Pons (tissue), 1 donor: ENCODE measurements around the gene SCN4A.
A peak's percentile ranks its signal among the peaks of the same experiment; 100 is the strongest.

Source experiments
- DNase-seq: peaks from one replicate; pipeline ENCODE4 v3.0.0-alpha.2; 2016; ENCODE audit warnings: low spot score

The SCN4A gene

DNA sequence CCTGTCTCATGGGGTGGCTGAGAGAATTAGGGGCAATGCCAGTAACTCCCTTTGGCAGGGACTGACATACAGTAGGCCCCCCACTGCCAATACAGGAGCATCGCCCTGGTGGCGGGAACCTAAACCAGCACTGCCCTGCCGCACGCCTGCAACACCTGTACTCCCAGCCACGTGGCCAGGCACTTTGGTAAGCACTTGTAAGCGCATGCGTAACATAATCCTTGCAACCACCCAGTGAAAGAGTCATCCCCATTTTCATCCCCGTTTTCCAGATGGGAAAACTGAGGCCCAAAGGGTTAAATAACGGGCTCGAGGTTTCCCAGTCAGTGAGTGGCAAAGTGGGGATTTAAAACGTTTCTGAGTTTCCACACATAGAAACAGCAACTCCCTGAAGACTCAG, 17.5 kb downstream of the SCN4A start:
- no peak for DNase-seq

- DNase-seq = no peak
Measured at GRCh38 chr17:63954402-63955063, 18.2 kb downstream of the SCN4A start.

- DNase-seq = no peak
Measured at GRCh38 chr17:63950940-63951907, 21.5 kb downstream of the SCN4A start.

DNA sequence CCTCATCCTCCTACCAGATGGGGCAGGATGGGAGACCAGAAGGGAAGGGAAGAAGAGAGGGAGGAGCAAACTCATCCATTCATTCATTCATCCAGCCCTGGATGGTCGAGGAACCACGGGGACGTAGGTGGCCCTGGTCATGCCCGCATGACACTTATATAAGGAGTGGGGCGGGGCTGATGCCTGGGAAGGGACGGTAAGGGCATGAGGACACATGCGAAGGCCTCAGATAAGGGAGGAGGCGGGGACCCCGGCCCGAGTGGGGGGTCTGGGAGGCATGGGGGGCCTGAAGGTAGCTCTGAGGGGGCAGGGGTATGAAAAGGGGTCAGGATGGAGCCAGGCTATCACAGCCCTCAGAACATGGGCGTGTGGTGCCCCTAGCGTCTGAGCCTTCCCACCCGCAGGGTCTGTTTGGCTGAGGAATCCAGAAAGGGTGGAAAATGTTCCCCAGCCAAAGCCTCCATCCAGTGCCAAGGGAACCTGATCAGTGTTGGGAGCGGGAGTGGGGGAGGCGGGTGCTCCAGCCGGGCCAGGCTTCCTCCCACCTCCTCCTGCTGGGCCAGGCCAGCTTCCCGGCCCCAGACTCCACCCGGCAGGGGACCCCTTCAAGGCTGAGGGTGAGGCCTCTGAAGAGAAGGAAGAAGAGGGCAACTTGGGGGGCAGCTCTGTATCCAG, 23.0 kb downstream of the SCN4A start:
- no peak for DNase-seq

DNA sequence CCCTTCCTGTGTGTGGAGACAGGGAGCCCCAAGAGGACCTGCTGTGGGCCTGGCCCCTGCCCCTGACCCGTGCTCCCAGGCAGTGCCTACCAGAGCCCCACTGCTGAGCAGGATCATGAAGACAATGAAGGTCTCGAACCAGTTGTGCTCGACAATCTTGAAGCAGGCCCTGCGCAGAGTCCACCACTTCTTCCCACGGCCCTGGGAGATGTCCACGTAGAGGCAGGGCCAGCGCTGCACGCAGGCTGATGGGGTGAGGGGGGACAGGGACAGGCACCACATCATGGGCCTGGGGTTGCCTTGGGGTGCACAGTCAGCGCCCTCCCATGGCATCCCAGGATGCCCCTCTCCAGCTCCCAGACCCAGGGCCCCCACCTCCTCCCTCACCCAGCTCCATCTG, 24.2 kb downstream of the SCN4A start:
- DNase-seq = no peak

GRCh38 chr17:63947711-63948330, 24.9 kb downstream of the SCN4A start:
- no peak for DNase-seq

DNA sequence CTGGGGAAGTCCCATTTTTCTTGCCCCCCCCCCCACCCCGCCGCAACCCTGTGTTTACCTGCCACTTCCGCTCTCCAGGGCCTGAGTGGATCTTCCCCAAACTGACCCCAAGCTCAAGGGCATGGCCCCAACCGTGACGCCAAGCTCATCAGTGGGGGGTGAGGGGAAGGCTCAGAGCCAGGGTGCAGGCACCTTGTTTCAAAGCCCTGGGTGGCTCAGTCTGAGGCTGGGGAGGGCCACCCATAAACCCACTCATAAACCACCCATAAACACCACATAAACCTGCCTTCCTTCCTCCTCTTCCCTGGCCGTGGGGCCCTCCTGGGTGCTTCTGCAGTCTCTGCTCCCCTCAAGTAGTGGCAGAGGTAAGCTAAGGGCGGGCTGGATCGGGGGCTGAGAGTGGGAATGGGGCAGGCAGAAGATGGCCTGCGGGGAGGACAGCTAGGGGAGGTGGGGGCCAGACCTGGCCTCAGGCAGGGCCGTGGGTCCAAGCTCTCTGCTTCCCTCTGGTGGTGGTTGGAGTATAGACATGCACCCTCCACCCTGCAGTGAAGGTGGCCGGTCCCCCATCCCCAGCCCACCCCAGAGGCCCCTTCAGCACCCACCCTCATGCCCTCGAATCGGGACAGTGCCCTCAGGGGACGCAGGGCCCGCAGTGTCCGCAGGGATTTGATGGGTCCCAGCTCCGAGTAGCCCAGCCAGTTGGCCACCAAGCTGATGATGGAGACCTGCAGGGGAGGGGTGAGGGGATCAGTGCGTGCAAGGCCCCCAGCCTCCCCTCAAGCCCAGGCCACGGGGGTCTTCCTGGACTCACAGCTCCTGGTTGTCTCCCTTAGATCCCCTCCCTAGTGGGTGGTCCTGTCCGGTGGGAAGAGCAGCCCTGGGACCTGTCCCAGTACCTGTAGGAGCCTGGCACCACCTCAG, 26.0 kb downstream of the SCN4A start:
- peak; percentile 2 for DNase-seq

DNA sequence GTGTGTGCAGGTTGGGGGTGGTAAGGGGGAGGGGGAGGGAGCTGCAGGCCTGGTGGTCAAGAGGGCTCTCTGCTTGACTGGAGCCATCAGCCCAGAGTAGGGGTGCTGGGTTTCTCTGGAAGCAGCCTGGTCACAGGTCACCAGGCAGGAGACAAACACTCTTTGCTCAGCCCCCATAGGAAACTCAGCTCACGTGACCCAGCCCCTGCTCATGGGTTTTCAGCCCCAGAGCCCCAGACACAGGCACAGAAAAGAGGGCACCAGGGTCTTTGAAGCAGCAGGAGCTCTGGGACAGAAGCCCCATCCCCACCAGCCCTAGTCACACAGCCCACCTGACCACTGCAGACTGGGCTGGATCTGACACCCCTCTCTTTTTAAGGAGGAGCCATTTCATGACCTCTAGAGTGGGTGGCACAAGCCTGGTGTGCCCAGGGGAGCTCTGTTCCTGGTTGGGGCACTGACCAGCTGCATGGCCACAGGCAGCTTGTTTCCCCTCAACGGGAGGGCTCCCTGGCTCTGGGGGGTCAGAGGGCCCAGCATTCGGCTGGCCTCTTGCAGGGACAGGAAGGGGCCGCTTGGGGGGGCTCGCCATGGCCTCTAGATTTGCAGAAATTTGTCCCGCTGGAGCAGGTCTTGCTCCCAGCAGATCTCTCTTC, 26.8 kb downstream of the SCN4A start:
- no peak for DNase-seq

DNA sequence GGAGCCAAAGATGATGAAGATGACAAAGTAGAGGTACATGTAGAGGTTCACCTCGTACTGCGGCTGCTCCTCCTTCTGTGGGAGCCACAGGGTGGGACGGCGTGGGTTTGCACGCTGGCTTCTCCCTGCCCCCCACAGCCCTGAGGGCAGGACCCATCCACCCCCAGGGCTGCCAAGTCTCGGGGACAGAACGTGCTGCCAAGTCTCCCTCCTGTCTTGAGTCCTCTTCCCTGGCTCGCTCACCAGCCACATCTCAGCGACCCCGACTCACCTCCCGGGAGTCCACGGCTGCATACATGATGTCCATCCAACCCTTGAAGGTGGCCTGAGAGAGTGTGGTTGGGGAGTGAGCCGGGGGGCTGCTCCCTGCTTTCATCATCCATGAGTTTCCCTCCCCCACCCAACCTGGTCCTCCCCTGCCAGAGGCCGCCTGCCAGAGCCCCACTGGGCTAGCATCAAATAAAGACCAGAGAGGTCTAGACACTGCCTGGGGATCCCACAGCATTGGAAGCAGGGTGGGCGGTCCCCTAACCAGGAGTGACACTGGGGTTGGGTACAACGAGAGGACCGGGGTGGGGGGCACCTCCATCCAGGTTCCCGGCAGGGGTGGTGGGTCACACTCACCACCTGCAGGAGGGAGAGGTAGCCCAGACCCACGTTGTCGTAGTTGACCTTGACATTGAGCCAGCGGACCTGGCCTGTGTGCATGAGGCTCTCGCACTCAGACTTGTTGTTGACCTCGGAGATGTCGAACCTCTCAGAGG, 27.8 kb downstream of the SCN4A start:
- DNase-seq = no peak

GRCh38 chr17:63943745-63944144, 29.0 kb downstream of the SCN4A start:
- no peak for DNase-seq

GRCh38 chr17:63942309-63942985, 30.3 kb downstream of the SCN4A start:
- no peak for DNase-seq

- no peak for DNase-seq
Measured at GRCh38 chr17:63941751-63942150, 31.0 kb downstream of the SCN4A start.

GRCh38 chr17:63941162-63941561, 31.6 kb downstream of the SCN4A start:
- DNase-seq = no peak

GRCh38 chr17:63940584-63940983, 32.1 kb downstream of the SCN4A start:
- DNase-seq = no peak

GRCh38 chr17:63939884-63940283, 32.8 kb downstream of the SCN4A start:
- no peak for DNase-seq

DNA sequence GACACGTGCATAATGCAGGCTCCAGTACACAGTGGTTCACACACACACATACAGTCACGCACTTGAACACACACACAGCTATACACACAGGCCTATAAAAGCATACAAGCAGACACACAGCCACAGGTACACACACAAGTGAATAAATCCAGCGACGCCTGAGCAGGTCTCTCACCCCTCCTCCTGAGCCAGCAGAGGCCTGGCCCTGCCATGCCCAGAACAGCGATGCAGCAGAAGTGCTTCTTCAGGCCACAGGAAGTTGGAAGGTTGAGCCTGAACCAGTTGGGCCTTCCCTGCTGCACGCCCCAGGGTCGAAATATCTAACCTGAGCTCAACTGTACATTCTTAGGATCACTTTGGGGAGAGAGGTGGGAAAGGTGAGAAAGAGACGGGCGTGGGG, 33.3 kb downstream of the SCN4A start:
- no peak for DNase-seq

- DNase-seq = no peak
Measured at GRCh38 chr17:63937920-63938319, 34.8 kb downstream of the SCN4A start.

GRCh38 chr17:63937319-63937718, 35.4 kb downstream of the SCN4A start:
- DNase-seq = no peak
